CD4-positive, alpha-beta T cell treated with Interferon gamma for 1 hour (primary cell): ENCODE results near the gene IGFBP5.
A peak's percentile ranks its signal among the peaks of the same experiment; 100 is the strongest.

Experiments
- DNase-seq: peaks from one replicate; pipeline ENCODE4 v3.0.0-alpha.2; 2020

IGFBP5 gene

DNA sequence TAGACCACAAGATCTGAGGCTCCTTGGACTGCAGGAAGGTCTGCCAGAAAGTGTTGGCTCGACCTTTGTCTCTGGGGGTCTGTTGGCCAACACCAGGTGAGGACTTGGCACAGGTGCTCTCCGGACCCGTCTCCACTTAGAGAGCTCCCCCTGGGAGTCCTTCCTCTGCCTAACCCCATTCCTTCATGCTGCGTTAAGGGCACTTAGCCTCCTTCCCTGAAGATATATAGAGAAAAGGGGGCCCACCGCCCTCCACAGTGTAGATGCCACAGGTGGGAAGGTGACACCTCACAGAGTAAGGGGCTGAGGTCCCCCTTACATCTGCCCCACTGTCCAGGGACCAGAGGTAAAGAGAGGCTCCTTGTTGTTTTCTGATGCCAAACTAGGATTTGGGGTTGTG, 8.2 kb downstream of the IGFBP5 start:
- DNase-seq, result no peak

DNA sequence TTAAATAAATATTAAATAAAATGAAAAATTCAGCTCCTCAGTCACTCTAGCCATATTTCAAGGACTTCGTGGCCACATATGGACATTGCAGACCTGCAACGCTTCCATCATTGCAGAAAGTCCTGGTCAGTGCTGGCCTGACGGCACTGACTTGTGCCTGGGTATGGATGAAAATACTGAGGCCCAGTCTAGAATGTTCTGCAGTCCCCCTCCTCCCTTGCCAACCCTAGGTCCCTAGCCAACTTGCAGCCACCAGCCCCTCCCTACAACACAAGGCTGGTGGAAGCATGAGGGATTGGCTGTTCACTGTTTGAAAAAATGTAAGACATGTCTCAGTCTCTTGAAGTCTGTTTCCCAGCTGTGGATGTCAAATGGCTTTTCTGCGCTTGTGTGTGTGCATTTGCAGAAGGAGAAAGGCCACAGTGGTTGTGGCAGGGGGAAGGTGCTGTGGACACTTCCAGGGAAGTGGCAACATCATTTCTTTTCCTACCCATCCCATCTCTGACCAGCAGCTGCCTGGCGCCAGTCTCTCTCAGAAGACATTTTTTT, 9.9 kb downstream of the IGFBP5 start:
- no peak for DNase-seq

DNA sequence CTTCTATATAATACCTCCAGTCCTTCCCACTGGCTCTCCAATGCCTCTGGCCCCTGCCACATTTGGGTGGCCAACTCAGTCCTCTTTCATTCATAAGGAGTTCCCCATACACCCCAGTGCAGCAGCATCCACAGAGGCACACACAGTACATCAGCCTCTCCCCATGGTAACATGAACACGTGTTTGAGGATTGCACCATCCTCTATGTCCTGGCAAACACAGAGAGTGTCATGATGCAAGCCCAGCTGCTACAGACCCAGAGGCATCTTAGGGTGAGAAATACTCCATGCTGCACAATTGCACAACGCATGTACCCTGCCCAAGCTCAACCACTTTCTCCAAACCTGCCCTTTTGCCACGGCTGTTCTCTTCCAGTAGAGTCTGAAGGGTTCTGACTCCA, 11.5 kb downstream of the IGFBP5 start:
- peak; percentile 36 for DNase-seq

DNA sequence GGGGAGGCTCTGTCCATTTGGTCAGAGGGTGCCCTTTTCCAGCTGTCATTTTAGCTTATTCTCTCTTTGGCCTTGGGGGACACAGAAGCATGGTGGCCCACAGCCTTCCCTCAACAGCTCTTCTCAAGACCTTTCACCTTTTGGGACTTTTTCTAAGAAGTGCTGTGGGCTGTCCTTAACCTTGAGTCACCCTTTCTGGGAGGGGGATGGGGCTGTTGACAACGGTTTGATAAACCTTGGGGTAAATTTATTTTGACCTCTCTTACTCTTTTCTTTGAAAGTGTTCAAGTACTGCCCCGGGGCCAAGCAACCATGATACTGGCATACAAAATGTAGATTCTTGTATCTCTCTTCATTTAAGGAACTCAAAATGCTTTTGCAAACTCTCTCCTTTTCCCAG, 13.7 kb downstream of the IGFBP5 start:
- DNase-seq, result no peak

DNA sequence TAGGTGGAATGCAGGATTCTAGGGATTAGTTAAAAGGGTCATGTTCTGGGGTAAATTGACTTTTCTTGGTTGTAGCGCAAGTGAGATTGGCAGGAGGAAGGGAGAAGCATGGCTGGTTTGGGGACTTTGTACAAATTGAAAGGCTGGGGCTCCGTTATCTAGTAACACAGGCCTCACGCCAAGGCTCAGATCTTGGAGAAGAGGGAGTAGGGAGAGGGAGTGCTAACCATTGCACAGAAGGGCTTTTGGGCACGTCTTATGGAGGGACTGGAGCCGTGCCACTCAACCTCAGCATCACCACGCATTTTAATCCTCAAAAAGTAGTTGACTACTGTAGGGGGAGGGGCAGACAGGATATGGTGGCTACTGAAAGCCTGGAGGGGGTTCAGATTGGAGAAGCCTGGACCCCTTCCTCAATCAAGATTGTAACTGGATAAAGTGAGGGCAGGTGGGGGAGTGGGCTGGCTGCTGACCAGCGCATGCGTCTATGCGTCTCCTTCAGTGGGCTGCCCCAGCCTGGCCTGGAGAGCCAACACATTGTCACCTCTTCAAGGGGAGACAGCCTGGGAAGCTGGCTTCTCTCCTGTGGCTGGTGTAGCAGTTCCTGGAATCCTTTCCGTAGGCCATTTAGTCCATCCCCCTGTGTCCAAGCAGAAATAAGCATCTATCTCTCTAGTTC, 14.3 kb downstream of the IGFBP5 start:
- no peak for DNase-seq

DNA sequence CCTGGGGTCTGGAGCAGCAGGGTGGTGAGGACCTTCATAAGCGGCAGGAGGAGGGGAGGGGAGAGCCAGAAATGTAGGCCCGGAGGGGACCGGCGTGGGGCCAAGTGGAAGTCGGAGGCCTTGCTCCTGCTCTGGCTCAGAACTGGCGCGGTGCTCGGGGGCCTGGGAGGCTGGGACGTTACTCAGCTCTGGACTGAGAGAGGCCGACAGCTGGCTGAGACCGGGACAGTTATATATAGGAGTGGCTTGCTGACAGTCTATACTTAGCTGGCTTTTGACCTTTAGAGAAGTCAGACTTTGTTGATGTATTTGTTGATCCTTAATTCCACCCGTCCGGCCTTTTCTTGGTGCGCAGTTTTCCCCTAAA, 15.7 kb downstream of the IGFBP5 start:
- no peak for DNase-seq

DNA sequence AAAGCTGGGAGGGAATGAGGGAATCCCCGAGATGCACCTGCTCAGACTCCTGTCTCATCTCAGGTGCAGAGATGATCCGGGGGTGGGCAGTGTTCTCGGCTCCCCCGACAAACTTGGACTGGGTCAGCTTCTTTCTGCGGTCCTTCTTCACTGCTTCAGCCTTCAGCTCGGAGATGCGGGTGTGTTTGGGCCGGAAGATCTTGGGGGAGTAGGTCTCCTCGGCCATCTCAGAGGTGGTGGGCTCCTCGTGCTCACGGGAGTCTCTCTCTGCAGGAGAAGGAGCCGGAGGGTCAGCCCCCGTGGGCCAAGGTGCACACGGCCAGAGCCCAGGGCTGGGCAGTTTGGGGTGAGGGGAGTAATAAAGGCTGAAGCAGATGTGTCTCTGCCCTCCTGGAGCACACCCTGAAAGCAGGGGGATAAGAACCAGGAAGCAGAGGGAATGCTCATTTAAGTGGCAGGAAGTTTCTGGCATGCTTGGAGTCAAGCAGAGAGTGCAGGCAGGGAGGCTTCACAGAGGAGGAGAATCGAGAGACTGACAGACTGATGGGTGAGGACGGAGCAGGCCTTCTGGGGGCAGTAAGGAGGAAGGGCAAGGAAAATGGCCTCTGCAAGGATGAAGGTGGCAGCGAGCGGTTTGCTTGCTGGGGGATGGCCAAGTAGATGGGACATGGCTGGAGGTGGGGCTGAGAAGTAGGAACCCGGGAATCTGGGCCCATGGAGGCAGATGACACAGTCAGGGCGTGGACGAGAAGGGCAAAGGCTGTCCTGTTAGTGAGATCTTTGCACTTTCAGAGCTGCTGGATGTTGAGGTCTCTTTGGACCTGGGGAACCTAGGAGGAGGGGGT, 16.3 kb downstream of the IGFBP5 start:
- DNase-seq, result no peak

DNA sequence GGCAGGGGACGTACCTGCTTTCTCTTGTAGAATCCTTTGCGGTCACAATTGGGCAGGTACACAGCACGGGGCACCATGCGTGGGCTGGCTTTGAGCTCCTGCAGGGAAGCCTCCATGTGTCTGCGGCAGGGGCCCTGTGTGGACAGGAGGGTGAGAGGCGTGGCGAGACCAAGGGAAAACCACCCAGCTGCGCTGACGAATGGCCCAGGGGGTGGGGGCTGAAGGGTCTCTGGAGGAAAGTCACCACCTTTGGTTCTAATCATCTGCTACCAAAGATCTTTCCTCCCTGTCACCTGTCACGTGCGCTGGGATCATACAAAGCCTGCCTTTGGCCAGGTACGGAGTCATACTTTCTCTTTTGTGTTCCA, 17.3 kb downstream of the IGFBP5 start:
- DNase-seq, result no peak

DNA sequence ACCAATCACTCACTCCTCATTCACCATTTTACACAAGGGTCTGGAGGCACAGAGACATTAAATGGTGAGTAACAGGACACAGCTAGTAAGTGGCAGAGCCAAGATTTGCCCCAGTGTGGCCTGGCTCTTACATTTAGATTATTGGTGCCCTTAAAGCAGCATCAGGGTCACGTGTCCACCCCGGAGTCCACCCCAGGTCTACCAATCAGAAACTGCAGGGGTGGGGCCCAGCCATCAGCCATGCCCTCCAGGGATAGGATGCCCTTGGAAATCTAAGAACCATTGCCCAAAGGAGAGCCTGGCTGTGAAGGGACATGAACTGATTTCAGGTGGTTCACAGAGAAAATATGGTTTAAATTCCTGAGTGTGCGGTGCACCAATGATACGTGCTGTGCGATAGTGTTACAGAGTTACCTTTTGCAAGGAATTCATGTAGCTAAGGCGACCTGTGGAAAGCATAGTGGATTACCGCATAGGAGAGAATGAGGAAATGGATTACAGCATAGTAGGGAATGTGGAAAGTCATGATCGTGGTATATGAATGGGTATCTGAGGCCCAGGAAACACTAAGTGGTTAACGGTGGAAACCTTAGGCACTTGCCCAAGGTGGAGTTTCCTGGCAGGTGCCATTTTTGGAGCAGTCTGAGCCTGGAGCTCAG, 17.8 kb downstream of the IGFBP5 start:
- no peak for DNase-seq

DNA sequence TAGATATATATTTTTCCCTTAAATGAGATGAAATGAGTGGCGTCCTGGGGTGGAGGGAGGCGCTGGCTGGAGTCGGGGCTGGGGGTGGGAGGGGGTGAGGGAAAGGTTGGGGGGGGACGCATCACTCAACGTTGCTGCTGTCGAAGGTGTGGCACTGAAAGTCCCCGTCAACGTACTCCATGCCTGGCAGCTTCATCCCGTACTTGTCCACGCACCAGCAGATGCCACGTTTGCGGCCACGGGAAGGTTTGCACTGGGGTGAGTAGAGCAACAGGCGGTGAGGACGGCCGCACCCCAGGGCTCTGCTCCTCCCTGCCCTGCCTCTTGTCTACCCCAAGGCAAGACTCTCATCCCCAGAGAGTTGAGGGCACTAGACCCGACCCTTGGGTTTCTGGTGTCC, 18.7 kb downstream of the IGFBP5 start:
- no peak for DNase-seq

DNA sequence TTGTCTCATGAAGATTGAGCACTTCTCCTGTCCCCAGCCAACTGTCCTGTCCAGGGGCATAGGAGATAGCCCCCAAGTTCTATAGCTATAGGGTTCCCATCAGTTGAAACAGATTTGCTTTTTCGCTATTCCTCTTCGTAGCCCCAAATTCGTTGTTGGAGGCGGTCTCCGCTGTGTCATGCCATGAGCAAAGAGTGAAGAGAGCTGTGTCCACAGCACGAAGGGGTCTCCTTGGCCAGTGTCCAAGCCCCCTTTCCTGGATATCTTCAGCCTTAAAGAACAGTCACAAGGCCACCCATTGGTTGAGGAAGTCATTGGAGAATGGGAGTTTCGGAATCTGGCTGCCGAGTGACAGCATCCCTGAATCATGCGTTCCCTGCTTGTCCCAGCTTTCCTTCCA, 21.0 kb downstream of the IGFBP5 start:
- DNase-seq, result no peak

DNA sequence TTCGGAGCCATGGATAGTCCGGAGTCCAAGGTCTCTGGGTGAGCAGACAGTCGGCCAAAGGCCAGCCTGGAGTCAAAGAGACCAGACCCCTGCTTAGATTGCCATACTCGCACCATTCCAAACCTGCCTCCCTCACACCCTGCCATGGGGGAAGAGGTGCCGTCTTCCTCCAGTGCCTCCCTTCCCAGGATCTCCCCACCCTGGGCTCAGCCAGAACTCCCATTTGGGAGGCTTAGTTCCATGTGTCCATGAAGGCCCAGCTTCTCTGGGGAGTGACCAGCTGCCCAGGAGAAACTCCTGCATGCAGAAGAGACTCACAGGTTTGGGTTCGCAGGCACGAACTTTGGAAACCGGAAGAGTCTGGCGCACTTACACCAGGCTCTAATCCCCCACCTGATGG, 21.7 kb downstream of the IGFBP5 start:
- DNase-seq, result no peak

DNA sequence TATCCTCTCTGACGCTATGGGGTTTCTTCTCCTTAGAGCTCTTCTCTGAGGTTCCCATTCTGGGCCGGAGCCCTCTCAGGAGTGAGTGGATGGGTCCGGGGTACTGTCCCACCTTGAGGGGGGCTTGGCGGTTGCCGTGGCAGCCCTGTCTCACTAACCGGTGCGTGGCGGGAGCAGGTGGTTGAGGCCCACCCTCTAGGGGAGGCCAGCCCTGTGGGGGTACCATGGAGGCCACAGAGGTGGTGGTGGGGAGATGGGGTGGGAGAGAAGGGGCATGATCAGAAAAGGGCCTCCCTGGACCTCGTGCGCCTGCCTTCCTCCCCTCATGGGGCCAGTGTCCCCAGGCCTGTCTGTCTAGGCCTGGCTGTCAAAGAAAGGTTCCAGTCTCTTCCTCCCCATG, 22.3 kb downstream of the IGFBP5 start:
- DNase-seq, result no peak

DNA sequence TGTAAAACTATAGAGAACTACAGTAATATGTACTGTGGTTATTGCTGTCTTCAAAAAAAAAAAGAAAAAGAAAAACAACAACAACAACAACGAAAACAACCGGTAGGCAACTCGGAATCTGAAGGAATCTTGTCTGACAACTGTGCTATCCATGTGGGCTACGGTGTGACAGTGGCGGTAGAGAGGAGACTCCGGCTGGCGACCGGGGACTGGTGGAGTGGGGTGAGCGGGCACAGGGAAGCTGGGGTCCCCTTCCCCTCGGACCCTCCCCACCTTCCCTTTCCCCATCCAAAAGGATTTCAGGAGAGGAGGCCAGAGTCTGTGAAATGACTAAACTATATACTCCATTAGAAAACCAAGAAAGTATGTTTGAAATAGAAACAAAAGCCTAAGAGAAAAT, 22.9 kb downstream of the IGFBP5 start:
- no peak for DNase-seq

DNA sequence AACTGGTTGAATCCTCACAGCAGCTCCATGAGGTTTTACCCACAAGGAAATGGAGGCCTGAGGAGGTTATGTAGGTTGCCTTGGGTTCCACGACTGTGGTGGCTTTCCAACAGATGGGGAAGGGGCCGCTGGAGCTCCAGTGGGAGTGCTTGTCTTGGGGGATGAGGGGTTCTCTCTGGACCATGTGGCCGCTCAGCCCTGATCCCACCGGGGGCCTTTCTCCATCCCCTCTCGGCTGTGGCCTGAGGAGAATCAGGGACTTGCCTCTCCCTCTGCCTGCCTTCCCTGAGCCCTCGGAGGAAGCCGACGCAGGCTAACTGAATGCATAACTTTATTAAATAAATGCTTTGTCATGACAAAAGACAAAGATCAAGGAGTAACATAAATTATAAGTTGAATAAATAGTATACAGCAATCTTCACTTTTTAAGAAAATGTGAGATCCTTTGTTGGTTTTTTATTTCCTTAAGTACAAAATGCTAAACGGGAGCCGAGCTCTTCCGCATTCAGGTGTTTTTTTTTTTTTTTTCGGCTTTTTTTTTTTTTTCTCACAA, 23.5 kb downstream of the IGFBP5 start:
- no peak for DNase-seq

DNA sequence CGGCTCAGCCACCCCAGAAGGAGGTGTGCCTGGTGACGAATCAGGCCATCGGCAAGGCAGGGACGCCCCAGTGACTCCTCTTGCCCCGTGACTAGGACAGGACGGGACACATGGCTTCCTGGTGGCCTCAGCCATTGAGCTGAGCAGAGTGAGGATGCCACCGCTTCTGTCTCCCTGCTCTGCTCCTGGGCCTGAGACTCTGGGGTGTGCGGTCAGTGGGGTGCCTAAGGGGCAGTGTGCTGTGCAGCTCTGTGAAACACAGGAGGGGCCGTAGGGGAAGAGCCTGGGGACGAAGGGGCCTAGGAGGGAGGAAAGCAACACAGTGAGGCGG, 24.3 kb downstream of the IGFBP5 start:
- no peak for DNase-seq

DNA sequence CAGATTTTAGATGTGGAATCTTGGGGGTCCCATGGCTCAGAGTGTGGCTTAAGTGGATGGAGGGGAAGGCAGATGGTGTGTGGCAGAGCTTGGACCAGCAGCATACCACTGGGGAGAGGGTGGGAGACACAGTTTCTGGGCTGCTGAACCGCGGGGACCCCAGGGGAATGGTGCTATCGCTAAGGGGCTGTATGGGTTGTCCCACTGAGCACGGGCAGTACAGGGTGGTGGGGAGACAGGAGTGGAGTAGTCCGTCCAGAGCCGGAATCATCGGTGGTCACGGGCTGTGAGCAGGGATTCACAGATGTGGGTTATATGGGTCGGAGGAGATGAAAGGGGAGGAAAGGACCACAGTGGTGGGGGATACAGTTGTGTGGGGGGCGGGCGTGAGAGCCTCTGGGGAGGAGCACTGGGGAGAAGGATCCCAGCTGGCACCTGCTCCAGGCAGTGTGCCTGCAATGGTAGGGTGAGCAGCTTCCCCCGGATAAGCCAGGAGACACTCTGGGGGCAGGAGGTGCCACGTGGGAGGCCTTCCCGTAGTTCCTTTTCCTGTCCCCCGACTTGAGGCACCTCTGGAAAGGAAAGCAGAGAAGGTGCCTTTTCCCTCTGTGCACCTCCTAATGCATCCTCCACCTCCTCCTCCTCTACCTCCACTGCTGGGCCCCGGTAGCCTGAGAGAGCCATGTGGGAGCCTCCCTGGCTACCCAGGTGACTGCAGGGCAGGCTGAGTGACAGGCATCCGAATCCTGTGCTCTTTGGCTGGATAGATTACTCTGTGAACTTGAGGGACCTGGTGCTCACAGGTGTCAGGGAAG, 24.9 kb downstream of the IGFBP5 start:
- no peak for DNase-seq

DNA sequence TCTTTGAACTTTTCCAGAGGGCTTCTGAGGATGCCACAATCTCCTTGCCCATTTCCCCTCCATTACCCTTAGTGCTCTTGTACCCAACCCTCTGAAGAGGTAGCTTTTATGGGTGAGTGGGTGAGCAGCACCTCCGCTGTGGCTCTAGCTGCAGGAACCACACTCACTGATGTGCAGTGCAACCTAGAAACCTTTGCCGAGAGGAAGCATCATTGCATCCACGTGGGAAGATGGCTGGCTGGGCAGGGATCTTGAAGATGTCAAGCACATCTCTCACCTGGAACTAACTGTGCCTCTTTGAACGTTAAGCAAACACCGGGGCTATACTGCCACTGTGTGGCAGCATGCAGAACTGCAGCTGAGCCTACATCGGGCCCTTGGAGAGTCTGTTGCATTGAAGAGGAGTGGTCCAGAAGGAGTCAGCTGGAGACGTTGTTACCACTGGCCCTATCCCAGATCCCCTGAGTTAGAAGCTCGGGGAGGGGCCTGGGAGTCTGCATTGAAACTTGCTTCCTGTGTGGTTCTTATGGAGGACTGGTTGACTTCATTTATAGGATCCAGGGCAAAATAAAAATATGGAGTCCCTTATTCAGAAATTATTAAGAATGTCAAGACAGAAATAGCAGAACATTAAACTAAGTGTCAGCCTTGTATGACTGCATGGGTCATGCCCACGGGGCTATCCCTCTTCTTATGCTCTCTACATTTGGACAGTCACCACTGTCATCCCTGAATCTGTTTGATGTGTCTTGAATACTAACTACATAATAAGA, 28.7 kb downstream of the IGFBP5 start:
- peak; percentile 46 for DNase-seq

DNA sequence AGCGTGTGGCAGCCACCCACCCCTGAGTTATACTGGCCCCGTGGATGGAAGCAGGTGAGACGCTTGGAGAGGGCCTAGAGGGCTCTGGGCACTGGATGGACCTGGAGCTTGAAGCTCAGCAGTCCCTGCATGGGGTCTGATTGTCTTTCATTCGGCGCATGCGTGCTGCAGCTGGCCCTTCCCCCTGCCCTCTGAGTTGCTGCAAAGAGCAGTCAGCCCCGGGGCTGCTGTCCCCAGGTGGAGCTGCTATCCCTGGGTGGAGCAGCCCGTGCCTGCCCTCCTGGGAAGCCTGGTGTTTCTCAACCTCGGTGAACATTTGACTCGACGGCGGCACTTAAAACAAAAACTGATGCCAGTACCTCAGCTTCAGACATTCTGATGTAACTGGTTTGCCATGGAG, 29.6 kb downstream of the IGFBP5 start:
- no peak for DNase-seq

DNA sequence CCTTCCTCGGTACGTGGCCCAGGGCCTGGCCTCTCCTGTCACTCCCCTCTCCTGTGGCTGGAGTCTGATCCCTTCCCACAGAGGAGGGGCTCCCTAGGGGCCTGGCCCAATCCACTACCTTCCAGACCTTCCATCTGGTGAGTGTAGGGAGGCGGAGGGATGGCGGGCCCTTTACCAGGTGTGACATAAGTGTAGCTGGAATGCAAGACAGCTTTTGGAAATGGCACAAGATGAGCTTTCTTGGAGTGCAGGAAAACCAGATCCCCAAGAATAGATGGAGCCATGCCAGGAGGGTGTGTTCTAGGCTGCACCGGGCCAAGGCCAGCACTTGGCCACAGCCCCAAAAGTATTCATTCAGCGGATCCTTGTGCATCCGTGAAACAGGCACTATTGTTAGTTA, 30.1 kb downstream of the IGFBP5 start:
- no peak for DNase-seq

DNA sequence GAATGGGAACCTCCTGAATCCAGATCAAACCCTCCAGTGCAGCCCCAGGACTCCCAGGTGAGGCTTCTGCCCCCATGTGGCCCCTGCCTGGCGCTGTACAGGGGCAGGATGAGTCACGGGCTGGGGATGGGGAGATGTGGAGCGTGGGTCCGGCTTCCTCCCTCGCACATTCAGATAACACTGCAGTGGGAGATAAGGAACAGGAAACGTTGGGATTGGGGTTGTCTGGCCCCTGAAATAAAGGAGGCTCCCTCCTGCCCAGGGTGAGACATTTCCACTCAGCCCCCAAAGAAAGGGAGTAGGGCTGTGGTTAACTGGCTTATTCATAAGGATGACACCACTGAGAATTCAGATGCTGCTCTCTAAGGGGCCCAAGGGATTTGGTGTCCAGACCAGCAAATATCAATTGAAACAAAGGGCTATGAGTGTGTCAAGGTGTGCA, 30.7 kb downstream of the IGFBP5 start:
- DNase-seq, result no peak

DNA sequence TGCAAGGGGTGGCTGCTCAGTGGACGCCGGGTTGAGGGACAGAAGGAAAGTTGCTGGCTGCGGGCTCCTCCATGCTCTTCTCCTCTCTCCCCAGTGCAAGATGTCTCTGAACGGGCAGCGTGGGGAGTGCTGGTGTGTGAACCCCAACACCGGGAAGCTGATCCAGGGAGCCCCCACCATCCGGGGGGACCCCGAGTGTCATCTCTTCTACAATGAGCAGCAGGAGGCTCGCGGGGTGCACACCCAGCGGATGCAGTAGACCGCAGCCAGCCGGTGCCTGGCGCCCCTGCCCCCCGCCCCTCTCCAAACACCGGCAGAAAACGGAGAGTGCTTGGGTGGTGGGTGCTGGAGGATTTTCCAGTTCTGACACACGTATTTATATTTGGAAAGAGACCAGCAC, 31.5 kb downstream of the IGFBP5 start:
- DNase-seq, result no peak
